HG03558 (cell line): ENCODE measurements around the gene CLEC2L.
"Not testable (repeated sequence)": the region's sequence is repeated elsewhere in the genome, so short reads cannot be mapped to it uniquely, and the experiment has no call there.

Experiments used
- ATAC-seq: cut with Tn5 transposase; IDR thresholded peaks from one replicate; pipeline ENCODE4 v1.9.1; 2021; ENCODE audit warnings: moderate number of reproducible peaks; ENCODE audit not compliant: unreplicated experiment; ENCODE audit errors: extremely low read depth

Gene CLEC2L

GRCh38 chr7:139548302-139549028 lies 25.0 kb downstream of the CLEC2L start:
- ATAC-seq: no peak

GRCh38 chr7:139553991-139554700 lies 30.7 kb downstream of the CLEC2L start:
- ATAC-seq: not testable (repeated sequence)

GRCh38 chr7:139557857-139558581 lies 34.5 kb downstream of the CLEC2L start:
- ATAC-seq: no peak

- no peak for ATAC-seq
These were observed 36.0 kb downstream of the CLEC2L start for GRCh38 chr7:139559364-139560105.

- no peak for ATAC-seq
These were observed 36.7 kb downstream of the CLEC2L start for GRCh38 chr7:139560199-139560598.

- ATAC-seq: no peak
These were observed 37.2 kb downstream of the CLEC2L start for GRCh38 chr7:139560678-139561077.

- no peak for ATAC-seq
These were observed 39.0 kb downstream of the CLEC2L start for GRCh38 chr7:139562491-139562890.

- ATAC-seq: no peak
These were observed 39.6 kb downstream of the CLEC2L start for GRCh38 chr7:139562961-139563565.

- ATAC-seq: no peak
These were observed 40.4 kb downstream of the CLEC2L start for GRCh38 chr7:139563856-139564255.

GRCh38 chr7:139566075-139566474 lies 42.6 kb downstream of the CLEC2L start:
- ATAC-seq: no peak

GRCh38 chr7:139566736-139567646 lies 43.5 kb downstream of the CLEC2L start:
- no peak for ATAC-seq

GRCh38 chr7:139567647-139568345 lies 44.3 kb downstream of the CLEC2L start:
- no peak for ATAC-seq

- ATAC-seq: no peak
These were observed 44.8 kb downstream of the CLEC2L start for GRCh38 chr7:139568346-139568675.

- no peak for ATAC-seq
These were observed 45.5 kb downstream of the CLEC2L start for GRCh38 chr7:139568813-139569490.

GRCh38 chr7:139570119-139570518 lies 46.6 kb downstream of the CLEC2L start:
- ATAC-seq: no peak

GRCh38 chr7:139570626-139571025 lies 47.1 kb downstream of the CLEC2L start:
- no peak for ATAC-seq

- ATAC-seq: no peak
These were observed 47.7 kb downstream of the CLEC2L start for GRCh38 chr7:139571190-139571589.

GRCh38 chr7:139571651-139572050 lies 48.2 kb downstream of the CLEC2L start:
- no peak for ATAC-seq
